Endothelial cell of hepatic sinusoid (primary cell): ENCODE results near the gene ISY1.
"Not testable (repeated sequence)": the region's sequence is repeated elsewhere in the genome, so short reads cannot be mapped to it uniquely, and the experiment has no call there.

Source experiments
- in situ Hi-C: cut with HindIII; loops from 2 replicates; pipeline ENCODE4 v1.10.0; 2017; ENCODE audit warnings: low sequenced_read_pairs

The ISY1 gene

DNA sequence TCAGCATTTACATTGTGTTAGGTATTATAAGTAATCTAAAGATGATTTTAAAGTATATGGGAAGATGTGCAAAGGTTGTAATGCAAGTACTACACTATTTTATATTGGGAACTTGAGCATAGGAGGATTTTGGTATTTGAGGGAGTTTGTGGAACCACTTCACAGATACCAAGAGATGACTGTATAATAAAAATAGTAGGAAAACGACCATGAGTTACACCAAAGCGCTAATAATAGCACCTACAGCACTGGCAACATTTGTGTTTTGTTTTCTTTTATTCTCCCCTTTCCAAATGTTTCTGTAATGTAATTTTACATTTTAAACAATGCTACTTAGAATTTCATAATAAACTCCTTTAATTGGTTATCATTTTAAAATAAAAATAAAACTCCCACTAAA lies 12.3 kb upstream of the ISY1 start:
- in situ Hi-C loops = loop anchor here (5.0 kb wide), 1 partner anchor 51 kb away; the partner anchor contains the start of gene RAB43

DNA sequence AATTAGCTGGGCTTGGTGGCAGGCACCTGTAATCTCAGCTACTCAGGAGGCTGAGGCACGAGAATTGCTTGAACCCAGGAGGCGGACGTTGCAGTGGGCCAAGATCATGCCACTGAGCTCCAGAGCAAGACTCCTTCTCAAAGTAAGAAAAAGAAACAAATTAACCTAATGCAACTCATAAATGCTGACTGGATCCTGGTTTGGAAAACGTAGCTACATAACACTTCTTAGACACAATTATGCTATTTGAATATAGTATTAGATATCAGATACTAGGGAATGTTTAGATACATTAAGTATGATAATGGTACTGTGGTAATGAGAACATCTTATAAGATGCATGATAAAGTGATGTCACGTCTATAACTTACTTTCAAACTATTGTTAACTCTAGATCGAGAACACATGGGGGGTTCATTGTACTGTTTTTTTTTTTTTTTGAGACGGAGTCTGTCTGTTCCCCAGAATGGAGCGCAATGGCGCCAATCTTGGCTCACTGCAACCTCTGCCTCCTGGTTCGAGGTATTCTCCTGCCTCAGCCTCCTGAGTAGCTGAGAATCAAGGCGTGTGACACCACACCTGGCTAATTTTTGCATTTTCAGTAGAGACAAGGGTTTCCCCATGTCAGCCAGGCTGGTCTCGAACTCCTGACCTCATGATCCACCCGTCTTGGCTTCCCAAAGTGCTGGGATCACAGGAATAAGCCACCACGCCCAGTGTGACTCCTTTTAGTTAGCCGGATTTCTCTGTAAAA lies 5.9 kb upstream of the ISY1 start:
- in situ Hi-C loops = no loop called here

DNA sequence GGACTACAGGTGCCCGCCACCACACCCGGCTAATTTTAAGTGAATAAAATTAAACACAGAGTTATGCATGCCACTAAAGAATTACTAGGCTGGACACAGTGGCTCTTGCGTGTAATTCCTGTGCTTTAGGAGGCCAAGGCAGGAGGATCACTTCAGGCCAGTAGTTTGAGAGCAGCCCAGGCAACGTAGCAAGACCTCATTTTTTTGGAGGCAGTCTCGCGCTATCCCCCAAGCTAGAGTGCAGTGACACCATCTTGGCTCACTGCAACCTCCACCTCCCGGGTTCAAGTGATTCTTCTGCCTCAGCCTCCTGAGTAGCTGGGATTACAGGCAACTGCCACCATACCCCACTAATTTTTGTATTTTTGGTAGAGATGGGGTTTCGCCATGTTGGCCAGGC lies 4.7 kb upstream of the ISY1 start:
- in situ Hi-C loops = not testable (repeated sequence)

DNA sequence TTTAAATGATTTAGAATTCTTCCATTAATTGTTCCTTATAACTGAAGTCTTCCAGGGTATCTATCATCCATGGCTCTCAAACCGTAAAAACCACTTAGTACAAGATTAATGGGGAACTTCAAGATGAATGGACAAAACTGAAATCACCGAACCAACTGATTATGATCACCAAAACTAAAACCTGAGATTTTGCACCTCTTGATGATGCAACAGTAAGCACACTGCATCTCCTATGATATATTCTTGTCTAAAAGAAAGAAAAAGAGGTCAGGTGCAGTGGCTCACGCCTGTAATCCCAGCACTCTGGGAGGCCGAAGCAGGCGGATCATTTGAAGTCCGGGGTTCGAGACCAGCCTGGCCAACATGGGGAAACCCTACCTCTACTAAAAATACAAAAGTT lies 3.6 kb upstream of the ISY1 start:
- in situ Hi-C loops = no loop called here

DNA sequence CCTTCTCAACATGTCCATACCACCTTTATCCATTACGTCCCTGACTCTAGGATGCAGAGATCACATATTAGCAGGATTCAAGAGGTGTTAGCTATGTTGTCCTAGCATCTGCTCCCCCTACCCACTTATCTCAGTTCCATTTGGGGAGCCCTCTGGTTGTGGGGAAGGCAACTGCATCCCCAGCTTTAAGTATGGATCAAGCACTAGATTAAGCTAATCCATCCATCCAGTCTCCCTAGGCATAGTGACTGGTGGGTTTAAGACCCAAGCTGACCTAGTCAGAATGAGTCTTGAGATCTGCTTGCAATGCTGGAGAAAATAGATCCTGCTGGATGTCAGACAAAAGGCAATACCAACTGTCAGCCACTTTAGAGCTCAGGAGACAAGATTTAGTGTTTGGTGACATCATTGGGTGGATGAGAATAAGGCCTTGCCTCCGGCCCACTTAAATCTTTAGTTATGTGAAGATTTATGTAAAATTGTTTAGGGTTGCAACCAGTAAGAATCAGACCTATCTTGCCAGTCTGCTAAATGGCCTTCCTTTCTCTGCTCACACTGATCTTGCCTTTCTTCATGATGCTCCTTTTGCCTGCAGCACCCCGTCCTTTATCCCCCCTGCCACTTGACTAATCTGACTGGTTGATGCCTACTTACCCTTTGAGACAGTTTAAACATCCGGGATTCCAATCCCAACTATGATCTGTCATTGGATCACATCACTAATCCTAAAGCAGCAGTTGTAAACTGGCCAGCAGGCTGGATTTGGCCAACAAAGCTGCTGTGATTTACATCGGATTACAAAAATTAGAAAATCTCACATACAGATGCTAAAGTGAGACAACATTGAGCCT lies 2.1 kb upstream of the ISY1 start:
- in situ Hi-C loops = no loop called here

DNA sequence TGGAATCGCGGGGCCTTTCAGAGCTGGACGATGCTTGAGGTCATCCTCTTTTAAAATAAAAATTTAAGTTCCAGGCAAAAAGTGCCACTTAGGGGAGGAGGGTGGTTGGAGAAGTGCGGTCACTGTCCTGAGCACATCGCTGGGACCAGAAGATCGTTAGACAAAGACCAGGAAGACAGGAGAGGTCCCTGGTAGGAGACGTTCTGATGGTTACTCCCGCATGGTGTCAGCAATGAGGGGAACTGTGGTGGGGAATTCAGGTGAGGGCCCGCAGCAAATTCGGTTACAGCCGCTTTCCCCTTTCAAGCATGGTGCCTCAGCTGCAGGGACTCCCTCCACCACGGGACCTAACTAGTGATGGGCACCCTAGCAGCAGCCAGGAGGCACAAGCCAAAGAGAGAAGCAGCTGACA lies 1.0 kb upstream of the ISY1 start:
- in situ Hi-C loops = no loop called here

DNA sequence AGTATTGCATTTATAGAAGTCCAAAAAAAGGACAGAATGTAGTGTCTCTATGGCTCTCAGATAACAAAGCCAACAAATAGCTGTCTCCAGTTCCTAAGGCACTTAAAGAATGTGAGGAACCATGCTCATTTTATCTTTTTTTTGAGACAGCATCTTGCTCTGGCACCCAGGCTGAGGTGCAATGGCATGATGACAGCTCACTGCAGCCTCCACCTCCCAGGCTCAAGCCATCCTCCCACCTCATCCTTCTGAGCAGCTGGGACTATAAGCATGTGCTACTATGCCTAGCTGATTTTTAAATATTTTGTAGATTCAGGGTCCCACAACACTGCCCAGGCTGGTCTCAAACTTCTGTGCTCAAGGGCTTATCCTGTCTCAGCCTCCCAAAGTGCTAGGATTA lies 16.1 kb downstream of the ISY1 start:
- in situ Hi-C loops = no loop called here

DNA sequence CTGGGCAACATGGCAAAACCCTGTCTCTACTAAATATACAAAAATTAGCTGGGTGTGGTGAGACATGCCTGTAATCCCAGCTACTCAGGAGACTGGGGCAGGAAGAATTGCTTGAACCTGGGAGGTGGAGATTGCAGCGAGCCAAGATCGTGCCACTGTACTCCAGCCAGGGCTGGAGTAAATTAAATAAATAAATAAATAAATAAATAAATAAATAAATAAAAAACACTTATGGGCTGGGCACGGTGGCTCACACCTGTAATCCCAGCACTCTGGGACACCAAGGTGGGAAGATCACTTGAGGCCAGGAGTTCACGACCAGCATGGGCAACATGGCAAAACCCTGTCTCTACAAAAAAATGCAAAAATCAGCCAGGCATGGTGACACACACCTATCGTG lies 19.9 kb downstream of the ISY1 start:
- in situ Hi-C loops = not testable (repeated sequence)

DNA sequence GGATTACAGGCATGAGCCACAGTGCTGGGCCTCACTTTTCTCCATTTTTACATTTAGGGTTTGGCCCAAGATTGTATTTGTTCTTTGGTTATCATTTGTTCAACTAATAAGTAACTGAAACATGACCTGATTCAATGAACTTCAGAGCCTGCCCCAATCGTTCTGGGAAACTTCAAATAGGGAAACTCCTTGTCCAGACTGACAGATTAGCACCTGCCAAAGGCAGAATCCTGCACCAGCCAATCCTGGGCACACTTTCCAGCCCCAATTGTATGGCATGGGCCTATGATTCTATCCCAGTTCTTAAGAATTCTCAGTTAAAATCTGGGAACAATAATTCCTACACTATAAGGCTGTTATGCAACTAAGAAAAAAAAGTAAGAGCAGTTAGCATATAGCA lies 21.0 kb downstream of the ISY1 start:
- in situ Hi-C loops = no loop called here

DNA sequence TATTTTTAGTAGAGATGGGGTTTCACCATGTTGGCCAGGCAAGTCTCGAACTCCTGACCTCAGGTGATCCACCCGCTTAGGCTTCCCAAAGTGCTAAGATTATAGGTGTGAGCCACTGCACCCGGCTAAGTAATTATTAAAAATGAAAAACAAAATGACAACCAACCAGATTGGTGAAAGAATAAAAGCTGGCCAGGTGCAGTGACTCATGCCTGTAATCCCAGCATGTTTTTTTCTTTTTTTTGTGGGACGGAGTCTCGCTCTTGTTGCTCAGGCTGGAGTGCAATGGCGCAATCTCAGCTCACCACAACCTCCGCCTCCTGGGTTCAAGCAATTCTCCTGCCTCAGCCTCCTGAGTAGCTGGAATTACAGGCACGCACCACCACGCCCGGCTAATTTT lies 24.6 kb downstream of the ISY1 start:
- in situ Hi-C loops = not testable (repeated sequence)

DNA sequence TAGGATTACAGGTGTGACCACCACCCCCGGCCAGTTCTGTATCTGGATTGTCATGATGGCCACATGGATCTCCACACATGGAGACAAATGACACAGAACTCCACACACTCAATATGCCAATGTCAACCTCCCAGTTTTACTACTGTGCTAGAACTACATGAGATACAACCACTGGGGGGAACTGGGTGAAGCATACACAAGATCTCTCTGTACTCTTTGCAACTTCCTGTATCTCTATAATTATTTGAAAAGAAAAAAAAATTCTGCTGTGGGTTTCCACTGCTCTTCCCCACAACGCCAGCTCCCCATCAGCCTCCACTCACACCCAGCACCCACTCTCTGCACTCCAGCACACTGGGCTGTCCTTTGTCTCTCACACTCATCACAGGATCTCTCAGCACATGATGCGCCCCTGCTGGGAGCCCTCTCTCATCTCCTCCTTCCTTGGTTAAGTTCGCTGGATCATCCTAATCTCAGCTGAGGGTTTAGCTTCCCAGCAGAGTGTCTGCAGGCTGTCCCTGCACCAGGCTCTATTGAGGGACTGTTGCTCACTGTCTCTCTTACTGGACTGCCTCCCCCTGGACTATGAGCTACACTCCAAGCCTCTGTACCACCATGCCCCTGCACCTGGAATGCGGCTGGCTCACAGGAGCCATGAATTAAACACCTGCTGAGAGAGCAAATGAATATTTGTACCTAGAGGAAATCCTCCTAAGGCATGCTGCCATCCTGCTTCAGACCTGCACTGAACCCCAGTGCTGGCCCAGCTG lies 28.6 kb downstream of the ISY1 start:
- in situ Hi-C loops = no loop called here

DNA sequence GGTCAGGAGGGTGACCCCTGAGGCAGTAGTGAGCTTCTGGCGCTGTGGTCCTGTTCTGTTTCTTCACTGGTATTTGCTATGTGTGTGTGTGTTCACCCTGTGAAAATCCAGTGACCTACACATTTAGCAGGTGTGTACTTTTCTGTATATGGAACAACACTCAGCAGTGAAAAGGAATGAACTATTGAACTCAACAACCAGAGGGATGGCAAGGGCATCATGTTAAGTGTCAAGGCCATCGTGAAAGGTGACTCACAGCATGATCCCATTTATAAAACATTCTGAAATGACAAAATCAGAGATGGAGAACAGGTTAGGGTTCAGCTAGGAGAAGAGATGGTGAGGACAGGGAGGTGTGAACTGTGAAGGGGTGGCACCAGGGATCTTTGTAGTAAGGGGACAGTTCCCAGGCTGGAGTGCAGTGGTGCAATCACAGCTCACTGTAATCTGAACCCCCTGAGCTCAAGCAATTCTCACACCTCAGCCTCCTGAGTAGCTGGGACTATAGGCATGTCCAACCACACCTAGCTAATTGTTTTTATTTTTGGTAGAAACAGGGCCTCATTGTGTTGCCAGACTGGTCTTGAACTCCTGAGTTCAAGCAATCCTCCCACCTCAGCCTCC lies 29.3 kb downstream of the ISY1 start:
- in situ Hi-C loops = no loop called here

DNA sequence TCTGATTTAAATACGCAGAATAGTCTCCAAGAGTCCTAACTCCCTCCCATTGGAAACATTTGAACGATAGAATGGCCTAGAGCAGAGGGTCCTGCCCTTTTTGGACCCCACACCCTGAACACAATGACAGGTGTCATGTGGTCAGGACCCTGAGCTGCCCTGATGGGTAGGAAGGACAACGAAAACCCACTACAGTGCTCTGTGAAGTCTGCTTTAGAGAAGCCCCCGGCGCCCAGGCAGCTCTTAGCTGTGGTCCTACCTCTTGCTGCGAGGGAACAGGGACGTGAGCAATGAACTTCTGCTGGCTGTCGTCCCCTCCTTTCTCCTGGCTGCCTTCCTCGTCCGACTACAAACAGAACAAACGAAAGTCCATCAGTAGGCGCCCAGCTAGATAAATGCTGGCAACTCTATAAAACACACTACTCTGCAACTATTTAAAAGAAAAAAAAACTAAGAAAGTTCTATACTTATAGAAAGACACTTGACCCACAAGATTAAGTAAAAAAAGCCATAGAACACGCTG lies 30.5 kb downstream of the ISY1 start:
- in situ Hi-C loops = no loop called here

DNA sequence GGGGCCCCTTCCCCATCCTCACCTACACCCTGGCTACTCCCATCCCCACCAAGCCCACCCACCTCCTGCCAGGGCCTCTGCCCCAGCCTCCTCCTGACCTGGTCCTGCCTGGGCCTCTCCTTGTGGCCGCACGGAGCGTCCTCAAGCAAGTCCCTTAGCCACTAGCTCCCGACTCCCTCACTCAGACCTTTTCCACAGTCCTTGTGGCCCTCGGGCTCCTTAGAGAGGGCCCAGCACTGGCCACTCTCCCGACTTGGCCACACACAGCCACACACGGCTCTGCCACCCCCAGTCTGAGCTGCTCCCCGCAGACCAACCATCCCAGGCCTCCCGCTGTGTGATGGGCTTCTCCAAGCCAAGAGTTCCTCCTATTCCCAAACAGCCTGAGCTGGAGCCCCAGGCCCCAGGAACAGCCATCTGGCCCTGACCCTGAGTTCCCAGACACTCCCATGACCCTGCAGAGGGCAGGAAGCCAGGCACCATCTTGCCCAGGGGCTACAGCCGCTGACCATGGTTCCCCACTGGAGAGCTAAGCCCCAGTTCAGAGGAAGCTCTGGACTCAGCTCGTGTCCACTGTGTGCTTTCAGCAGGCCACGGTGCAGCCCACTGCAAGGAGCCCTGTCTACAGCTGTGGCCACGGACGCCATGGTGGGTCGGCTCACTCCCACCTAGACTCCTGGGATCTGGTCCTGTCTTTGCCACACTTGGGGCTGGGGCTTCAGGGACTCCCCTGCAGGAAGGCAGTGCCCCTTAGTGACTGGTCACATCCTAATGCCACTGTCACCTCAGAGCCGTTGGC lies 32.3 kb downstream of the ISY1 start:
- in situ Hi-C loops = no loop called here

DNA sequence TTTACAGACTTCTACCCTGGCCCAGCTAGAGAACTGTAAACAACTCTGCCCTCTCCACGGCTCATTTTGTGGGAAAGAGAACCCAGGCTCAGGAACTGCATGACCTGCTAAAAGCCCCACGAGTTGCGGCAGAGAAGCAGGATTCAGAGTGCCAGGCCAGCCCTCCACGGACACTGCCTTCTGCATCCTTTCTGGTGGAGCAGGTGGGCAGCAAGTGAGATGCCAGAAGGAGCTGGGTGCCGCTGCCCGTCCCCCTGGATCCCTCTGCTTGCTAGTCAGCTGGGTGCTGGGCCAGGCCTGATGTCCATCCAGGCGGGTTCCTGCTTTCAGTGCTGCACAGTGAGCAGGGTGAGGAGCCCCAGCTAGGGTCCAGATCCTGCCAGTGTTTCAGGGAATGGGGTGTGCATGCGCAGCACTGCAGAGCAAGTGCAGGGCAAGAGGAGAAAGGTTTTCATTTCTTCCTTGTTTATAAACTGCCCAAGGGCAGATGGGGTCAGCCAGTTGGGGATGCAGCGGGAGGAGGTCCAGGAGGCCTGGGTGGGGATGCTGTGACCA lies 34.1 kb downstream of the ISY1 start:
- in situ Hi-C loops = no loop called here

DNA sequence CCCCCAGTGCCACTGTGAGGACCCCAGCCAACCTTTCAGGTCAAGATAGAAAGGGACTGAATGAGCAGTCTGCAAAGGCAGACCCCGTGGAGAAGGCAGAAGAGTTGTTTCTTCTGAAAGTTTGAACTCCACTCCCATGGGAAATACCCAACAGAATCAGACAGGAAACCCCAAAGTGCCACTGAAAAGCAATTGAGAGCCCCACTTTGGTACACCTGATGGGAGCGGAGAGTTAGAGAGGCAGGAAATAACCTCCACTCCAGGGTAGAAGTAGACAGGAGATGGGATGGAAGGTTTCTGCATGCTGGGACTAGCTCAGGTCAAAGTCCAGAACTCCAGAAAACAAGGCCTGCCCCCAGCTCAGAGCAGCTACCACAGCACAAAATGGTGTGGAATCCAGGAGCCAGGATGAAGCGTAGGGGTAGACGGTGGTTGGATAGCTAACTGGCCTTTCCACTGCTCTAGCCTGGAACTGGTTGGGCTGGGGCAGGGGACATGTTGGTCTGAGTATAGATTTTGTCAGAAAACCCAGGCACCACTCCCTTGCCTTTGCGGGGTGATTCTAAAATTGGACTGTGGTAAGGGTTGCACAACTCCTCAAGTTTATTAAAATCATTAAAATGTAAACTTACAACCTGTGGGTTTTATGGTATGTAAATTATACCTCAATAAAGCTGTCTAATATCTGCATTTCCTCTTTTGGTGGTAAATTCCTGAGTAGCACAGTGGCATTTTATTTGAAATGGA lies 37.4 kb downstream of the ISY1 start:
- in situ Hi-C loops = loop anchor here (5.0 kb wide), 2 partner anchors 49 to 126 kb away; no protein-coding TSS in a partner anchor

DNA sequence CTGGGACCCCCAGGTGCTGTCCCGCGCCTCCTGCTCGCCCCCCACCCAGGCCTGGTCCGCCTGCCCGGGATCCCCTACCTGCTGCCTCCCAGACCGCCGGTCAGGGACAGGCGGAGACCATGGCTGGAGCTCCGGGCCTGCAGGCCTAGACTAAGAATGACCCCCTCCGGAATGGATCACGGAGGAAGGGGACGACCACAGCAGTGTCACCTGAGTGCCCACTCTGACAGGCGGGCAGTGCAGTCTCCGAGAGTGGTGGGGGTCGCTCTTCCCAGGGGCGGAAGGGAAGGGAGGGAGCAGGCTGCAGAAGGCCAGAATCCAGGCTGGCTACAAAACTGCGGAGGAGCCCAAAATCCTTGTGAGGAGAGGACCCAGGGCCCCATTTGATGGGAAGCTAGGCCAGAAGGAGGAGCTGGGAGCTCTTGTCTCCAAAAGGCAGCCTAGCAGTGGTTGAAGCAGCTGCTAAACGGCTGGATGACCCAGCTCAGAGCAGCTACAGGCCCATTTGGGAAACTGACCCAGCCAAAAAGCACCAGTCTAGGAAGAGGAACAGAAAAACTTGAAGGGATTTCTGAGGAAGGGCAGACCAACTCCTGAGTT lies 38.4 kb downstream of the ISY1 start:
- in situ Hi-C loops = loop anchor here (5.0 kb wide), 2 partner anchors 50 to 125 kb away; no protein-coding TSS in a partner anchor

DNA sequence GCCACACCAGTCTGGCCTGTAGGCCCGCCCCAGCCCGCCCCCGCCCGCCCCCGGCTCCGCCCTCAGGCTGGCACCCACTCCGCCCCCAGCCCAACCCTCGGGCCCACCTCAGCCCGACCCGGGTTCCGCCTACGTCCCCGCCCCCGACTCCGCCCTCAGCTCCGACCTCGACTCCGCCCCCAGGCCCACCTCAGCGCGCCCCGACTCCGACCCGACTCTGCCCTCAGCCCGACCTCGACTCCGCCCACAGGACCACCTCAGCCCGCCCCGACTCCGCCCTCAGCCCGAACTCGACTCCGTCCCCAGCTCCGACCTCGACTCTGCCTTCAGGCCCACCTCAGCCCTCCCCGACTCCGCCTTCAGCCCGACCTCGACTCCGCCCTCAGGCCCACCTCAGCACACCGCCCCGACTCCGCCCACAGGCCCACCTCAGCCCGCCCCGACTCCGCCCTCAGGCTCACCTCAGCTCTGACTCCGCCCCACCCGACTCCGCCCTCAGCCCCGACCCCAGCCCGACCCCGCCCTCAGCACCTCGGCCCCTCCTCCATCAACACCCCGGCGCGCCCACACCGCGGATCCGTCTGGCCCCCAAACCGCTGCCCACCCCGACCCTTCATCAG lies 39.0 kb downstream of the ISY1 start, which contains the start of gene RAB43:
Gene RAB43 (minus strand): TSS at position 13 of the 620 bp plus-strand sequence. CDS start 315 bp downstream, outside the sequence.
- in situ Hi-C loops = loop anchor here (5.0 kb wide), 2 partner anchors 50 to 125 kb away; no protein-coding TSS in a partner anchor
